Ovary (tissue), 3 donors: ENCODE results near the gene PID1.
"Not testable (repeated sequence)": the region's sequence is repeated elsewhere in the genome, so short reads cannot be mapped to it uniquely, and the experiment has no call there.

ENCODE experiments used
- CTCF ChIP-seq, 3 donors: fragments of 450-650 bp in 2 of 3; fragments of 200-600 bp in 1 of 3; IDR thresholded peaks; one replicate each; pipeline versions ENCODE4 v1.5.1 to v1.8.0; 2016 to 2022; ENCODE audit warnings: antibody characterized with exemption in 3 of 3, mild to moderate bottlenecking in 1 of 3
- EP300 ChIP-seq: sonication (generic); formaldehyde crosslinking; IDR thresholded peaks from one replicate; pipeline ENCODE4 v1.6.1; 2017; ENCODE audit warnings: antibody characterized with exemption
- POLR2A ChIP-seq: fragments of 450-650 bp; IDR thresholded peaks from one replicate; pipeline ENCODE4 v1.6.1; 2017; ENCODE audit warnings: antibody characterized with exemption, mild to moderate bottlenecking, moderate library complexity
- donor health status: DM: no; HTN: no; CAD: no.

GRCh38 chr2:229076886-229077285 lies 194.2 kb downstream of the PID1 start:
- TF ChIP-seq CTCF (IDR thresholded peaks at IDR 0.05); POLR2A; EP300: not testable (repeated sequence)
